ENCODE data around the gene RUNX2. TPM values are rescaled to one million over a fixed set of nuclear protein-coding genes. Genes with fewer than 3 reads are reported as not detected.

The RUNX2 gene
- total and polyA plus RNA-seq, 4 donors = 0.09 to 1.5 (median 0.75) TPM

DNA sequence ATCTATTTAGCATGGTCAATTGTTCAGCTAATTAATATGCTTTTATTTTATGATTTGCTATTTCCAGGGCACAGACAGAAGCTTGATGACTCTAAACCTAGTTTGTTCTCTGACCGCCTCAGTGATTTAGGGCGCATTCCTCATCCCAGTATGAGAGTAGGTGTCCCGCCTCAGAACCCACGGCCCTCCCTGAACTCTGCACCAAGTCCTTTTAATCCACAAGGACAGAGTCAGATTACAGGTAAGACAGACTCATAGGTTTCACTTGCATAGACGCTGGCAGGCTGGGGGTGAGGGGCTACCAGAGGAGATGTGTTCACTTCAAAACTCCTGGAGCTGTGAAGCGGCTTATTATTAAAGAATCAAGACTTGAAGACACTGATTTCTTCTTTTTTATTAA lies 163.7 kb downstream of the RUNX2 start:
- WGBS = 94% methylated on average over 6 of the region's 6 CpGs
- TF ChIP-seq, protein P1, sequence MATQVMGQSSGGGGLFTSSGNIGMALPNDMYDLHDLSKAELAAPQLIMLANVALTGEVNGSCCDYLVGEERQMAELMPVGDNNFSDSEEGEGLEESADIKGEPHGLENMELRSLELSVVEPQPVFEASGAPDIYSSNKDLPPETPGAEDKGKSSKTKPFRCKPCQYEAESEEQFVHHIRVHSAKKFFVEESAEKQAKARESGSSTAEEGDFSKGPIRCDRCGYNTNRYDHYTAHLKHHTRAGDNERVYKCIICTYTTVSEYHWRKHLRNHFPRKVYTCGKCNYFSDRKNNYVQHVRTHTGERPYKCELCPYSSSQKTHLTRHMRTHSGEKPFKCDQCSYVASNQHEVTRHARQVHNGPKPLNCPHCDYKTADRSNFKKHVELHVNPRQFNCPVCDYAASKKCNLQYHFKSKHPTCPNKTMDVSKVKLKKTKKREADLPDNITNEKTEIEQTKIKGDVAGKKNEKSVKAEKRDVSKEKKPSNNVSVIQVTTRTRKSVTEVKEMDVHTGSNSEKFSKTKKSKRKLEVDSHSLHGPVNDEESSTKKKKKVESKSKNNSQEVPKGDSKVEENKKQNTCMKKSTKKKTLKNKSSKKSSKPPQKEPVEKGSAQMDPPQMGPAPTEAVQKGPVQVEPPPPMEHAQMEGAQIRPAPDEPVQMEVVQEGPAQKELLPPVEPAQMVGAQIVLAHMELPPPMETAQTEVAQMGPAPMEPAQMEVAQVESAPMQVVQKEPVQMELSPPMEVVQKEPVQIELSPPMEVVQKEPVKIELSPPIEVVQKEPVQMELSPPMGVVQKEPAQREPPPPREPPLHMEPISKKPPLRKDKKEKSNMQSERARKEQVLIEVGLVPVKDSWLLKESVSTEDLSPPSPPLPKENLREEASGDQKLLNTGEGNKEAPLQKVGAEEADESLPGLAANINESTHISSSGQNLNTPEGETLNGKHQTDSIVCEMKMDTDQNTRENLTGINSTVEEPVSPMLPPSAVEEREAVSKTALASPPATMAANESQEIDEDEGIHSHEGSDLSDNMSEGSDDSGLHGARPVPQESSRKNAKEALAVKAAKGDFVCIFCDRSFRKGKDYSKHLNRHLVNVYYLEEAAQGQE (IDR thresholded peaks at IDR 0.05) = no peak
- TF ChIP-seq FOXA2 (IDR thresholded peaks at IDR 0.05) = no peak
- TF ChIP-seq, protein P2, sequence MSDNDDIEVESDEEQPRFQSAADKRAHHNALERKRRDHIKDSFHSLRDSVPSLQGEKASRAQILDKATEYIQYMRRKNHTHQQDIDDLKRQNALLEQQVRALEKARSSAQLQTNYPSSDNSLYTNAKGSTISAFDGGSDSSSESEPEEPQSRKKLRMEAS (IDR thresholded peaks at IDR 0.05) = no peak
- TF ChIP-seq JUND (IDR thresholded peaks at IDR 0.05) = no peak
- no peak for TF ChIP-seq GABPA (IDR thresholded peaks at IDR 0.05 in 1 of 2, conservative IDR thresholded peaks at IDR 0.05 in 1 of 2)
- no peak for TF ChIP-seq NR2F2 (IDR thresholded peaks at IDR 0.05)
- no peak for TF ChIP-seq RXRA (IDR thresholded peaks at IDR 0.05)
- no peak for TF ChIP-seq FOXA1 (IDR thresholded peaks at IDR 0.05)
- no peaks in the 10 kb centered on the region for H3K27me3 ChIP-seq (ENCODE audit: control insufficient read depth in 4 of 4, insufficient read depth in 4 of 4, low read length in 3 of 4)
- no peak overlapping the region for H3K27ac ChIP-seq (ENCODE audit: low read depth in 1 of 2, low read length in 2 of 2)
- no peaks in the 10 kb centered on the region for H3K4me1 ChIP-seq (ENCODE audit: control insufficient read depth in 4 of 4, insufficient read depth in 4 of 4, low read length in 3 of 4)
- no peak overlapping the region for H3K4me3 ChIP-seq (ENCODE audit: low read depth in 1 of 3, low read length in 3 of 3)
- H3K36me3 ChIP-seq (ENCODE audit: control insufficient read depth in 4 of 4, insufficient read depth in 3 of 4, low read depth in 1 of 4, low read length in 3 of 4) = no peaks in the 10 kb centered on the region
- no peaks in the 10 kb centered on the region for H3K9me3 ChIP-seq (ENCODE audit: control insufficient read depth in 4 of 4, low read length in 3 of 4)
- DNase-seq (ENCODE audit: low spot score) = no peak
- H3K9ac ChIP-seq (ENCODE audit: low read depth in 1 of 2, low read length in 2 of 2) = no peak overlapping the region

DNA sequence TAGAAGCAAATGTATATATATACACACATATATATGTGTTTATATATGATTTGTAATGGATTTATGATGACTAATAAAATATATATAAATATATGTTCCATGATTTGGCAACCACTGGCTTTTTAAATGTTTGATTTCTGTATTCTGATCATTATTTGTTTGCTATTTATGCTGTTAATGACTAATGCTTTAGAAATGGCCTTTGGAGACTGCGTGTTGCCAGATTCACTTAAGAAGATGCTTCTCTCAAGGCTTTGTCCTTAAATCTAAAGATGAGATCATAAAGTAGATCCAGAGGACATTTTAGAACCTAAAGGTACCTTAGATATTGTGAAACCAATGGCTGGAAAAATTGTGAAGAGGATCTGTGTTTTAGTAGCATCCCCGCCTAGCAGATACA lies 165.6 kb downstream of the RUNX2 start:
- Histone ChIP-seq H3K27ac (ENCODE audit: low read depth in 1 of 2, low read length in 2 of 2) (no peak overlapping the region), H3K4me3 (ENCODE audit: low read depth in 1 of 3, low read length in 3 of 3) (no peak overlapping the region), H3K9me3 (ENCODE audit: control insufficient read depth in 4 of 4, low read length in 3 of 4) (no peaks in the 10 kb centered on the region), H3K9ac (ENCODE audit: low read depth in 1 of 2, low read length in 2 of 2) (no peak overlapping the region), H3K4me1 (ENCODE audit: control insufficient read depth in 4 of 4, insufficient read depth in 4 of 4, low read length in 3 of 4) (no peaks in the 10 kb centered on the region), H3K27me3 (ENCODE audit: control insufficient read depth in 4 of 4, insufficient read depth in 4 of 4, low read length in 3 of 4) (no peaks in the 10 kb centered on the region), H3K36me3 (ENCODE audit: control insufficient read depth in 4 of 4, insufficient read depth in 3 of 4, low read depth in 1 of 4, low read length in 3 of 4) (no peaks in the 10 kb centered on the region)
- WGBS = 97% methylated on average over 2 of the region's 2 CpGs
- no peak for DNase-seq (ENCODE audit: low spot score)
- TF ChIP-seq, protein P3, sequence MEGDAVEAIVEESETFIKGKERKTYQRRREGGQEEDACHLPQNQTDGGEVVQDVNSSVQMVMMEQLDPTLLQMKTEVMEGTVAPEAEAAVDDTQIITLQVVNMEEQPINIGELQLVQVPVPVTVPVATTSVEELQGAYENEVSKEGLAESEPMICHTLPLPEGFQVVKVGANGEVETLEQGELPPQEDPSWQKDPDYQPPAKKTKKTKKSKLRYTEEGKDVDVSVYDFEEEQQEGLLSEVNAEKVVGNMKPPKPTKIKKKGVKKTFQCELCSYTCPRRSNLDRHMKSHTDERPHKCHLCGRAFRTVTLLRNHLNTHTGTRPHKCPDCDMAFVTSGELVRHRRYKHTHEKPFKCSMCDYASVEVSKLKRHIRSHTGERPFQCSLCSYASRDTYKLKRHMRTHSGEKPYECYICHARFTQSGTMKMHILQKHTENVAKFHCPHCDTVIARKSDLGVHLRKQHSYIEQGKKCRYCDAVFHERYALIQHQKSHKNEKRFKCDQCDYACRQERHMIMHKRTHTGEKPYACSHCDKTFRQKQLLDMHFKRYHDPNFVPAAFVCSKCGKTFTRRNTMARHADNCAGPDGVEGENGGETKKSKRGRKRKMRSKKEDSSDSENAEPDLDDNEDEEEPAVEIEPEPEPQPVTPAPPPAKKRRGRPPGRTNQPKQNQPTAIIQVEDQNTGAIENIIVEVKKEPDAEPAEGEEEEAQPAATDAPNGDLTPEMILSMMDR (IDR thresholded peaks at IDR 0.05; ENCODE audit: low read depth, low read length, missing input control) = no peak
- TF ChIP-seq, protein P4, sequence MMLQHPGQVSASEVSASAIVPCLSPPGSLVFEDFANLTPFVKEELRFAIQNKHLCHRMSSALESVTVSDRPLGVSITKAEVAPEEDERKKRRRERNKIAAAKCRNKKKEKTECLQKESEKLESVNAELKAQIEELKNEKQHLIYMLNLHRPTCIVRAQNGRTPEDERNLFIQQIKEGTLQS (IDR thresholded peaks at IDR 0.05) = no peak
- TF ChIP-seq GABPA (IDR thresholded peaks at IDR 0.05 in 1 of 2, conservative IDR thresholded peaks at IDR 0.05 in 1 of 2) (no peak), NR2F2 (IDR thresholded peaks at IDR 0.05) (no peak), HNF4A (conservative IDR thresholded peaks at IDR 0.05) (no peak)
- TF ChIP-seq, protein P5, sequence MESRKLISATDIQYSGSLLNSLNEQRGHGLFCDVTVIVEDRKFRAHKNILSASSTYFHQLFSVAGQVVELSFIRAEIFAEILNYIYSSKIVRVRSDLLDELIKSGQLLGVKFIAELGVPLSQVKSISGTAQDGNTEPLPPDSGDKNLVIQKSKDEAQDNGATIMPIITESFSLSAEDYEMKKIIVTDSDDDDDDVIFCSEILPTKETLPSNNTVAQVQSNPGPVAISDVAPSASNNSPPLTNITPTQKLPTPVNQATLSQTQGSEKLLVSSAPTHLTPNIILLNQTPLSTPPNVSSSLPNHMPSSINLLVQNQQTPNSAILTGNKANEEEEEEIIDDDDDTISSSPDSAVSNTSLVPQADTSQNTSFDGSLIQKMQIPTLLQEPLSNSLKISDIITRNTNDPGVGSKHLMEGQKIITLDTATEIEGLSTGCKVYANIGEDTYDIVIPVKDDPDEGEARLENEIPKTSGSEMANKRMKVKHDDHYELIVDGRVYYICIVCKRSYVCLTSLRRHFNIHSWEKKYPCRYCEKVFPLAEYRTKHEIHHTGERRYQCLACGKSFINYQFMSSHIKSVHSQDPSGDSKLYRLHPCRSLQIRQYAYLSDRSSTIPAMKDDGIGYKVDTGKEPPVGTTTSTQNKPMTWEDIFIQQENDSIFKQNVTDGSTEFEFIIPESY (IDR thresholded peaks at IDR 0.05) = no peak

All from liver (tissue), 9 donors.